Measurements from ENCODE around the gene IL1RAP.
A peak's percentile ranks its signal among the peaks of the same experiment; 100 is the strongest.

The IL1RAP gene

GRCh38 chr3:190542846-190543245 is 29.0 kb downstream of the IL1RAP start:
- DNase-seq (ENCODE audit: low spot score): no peak

- no peak for DNase-seq (ENCODE audit: low spot score)
Measured at GRCh38 chr3:190543671-190544070, 29.8 kb downstream of the IL1RAP start.

- DNase-seq (ENCODE audit: low spot score): no peak
Measured at GRCh38 chr3:190545191-190545590, 31.3 kb downstream of the IL1RAP start.

GRCh38 chr3:190546881-190547510 is 33.1 kb downstream of the IL1RAP start:
- DNase-seq (ENCODE audit: low spot score): no peak

DNA sequence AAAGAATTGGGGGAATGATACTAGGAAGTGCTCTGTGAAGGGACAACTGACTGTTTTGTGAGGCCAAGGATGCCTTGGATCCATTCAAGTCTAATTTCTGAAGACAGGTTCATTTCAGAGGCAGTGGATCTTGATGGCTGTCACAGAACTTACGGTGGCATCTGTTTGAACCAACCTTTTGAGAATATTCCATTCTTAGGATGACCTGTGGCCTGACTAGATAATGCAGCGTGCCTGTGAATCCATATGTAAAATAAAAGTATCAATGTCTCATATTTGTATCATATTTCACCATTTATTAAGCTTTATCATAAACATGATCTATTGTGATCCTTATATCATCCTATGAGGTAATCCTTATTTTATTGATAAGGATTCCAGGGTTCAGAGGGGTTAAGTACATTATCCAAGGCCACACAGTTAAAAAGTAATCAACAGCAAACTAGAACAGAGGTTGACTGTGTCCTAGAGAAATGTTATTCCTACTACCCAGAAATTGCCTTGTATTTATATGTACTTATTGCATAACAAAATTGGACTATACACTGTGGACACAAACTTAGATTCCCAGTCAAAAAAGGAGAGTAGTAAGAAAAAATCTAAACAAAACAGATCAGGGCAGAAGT is 34.3 kb downstream of the IL1RAP start:
- DNase-seq (ENCODE audit: low spot score): no peak

DNA sequence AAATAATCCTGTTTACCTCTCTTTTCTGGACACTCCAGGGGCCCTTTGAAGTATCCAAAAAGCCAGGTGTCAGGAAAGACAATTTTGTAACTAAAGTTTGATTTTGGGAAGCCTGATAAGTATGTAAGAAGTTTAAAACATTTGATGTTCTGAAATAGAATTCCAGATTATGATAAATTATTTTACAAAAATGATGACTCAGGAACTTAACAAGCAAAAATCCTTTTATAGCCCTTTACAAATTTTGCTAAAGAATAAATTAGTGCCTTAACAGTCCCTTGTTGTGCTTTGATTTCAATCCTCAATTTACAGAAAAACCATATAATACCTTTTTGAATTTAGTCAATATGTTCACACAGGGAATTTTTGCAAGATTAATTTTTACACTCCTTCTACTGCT is 38.1 kb downstream of the IL1RAP start:
- no peak for DNase-seq (ENCODE audit: low spot score)

- no peak for DNase-seq (ENCODE audit: low spot score)
Measured at GRCh38 chr3:190552969-190553759, 39.3 kb downstream of the IL1RAP start.

GRCh38 chr3:190554197-190554596 is 40.3 kb downstream of the IL1RAP start:
- DNase-seq (ENCODE audit: low spot score): no peak

DNA sequence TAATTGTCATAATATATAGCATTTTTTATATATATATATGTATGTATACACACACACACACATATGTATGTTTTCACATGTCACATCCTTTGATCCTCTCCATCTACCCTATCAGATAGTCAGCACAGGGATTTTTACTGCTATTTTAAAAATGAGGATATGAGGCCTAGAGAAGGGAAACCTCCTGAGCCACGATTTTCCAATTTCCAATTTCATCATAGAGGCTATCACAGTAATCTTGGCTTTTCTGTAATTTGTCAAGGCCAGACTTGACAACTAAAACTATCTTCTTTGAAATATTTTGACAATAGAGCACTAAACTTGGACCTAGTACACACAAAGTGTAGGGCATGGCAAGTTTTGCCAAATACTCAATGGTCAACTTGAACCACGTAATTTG is 42.5 kb downstream of the IL1RAP start:
- DNase-seq (ENCODE audit: low spot score): no peak

DNA sequence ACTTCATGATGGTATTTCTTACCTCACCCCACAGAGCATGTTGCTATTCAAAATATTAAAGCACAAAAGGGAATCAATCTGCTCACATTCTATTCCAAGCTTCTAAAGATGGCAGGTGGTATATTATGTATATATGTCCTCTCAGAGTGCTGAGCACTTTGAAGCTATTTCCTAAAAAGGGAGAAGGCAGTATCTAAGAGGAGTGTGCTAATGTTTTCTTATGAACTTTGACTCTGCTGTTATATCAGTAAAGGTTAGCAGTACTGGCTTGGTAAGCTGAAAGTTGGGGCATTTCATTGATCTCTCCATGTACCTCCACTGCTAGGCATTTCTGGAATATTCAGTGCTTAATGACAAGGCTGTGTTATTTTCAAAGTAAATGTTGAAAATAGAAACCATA is 43.4 kb downstream of the IL1RAP start:
- no peak for DNase-seq (ENCODE audit: low spot score)

GRCh38 chr3:190558316-190558715 is 44.4 kb downstream of the IL1RAP start:
- no peak for DNase-seq (ENCODE audit: low spot score)

- DNase-seq (ENCODE audit: low spot score): no peak
Measured at GRCh38 chr3:190558796-190559195, 44.9 kb downstream of the IL1RAP start.

GRCh38 chr3:190560013-190560895 is 46.4 kb downstream of the IL1RAP start:
- no peak for DNase-seq (ENCODE audit: low spot score)

DNA sequence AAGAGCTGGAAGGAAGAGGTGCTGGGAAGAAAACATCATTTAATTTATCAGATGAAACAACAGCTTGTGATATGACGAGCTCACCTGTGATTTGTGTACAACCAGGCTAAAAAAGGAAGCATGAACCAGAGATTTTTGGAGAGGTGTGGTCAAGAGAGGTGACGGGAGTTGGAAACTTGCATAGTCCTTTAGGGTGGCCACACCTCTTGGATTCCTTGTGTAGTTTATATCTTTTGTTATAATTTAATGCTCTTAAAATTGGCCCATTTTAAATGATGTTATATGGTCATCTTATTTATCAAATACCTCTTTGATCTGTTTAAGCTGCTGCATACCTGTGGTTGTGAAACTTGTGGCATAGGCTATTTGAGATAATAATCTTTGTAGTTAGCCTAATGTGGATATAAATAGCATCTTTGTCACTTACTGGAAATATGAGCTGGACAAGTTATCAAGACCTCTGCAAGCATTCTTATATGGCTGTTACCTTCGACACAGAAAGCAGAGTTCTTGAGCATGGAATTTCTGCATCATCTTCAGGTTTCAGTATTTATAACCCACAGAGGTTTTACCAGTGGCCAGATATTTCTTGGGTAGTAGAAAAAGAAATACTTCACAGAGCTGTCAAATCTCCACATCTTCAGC is 49.1 kb downstream of the IL1RAP start:
- DNase-seq (ENCODE audit: low spot score): no peak

DNA sequence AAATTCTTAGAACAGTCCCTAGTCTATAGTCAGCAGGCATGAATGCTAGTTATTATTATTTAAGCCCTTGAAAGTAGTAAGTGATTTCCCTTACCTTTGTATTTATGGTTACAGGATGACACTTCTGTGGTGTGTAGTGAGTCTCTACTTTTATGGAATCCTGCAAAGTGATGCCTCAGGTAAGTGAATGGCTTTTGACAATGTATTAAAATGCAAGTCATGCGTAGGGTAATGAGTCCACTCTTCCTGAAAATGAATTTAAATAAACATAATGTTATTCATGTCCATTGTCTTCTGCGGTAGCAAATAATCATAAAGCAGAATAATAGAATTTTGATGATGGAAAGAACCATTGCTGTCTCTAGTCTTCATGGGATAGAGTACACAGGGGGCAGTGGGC is 50.3 kb downstream of the IL1RAP start:
- no peak for DNase-seq (ENCODE audit: low spot score)

DNA sequence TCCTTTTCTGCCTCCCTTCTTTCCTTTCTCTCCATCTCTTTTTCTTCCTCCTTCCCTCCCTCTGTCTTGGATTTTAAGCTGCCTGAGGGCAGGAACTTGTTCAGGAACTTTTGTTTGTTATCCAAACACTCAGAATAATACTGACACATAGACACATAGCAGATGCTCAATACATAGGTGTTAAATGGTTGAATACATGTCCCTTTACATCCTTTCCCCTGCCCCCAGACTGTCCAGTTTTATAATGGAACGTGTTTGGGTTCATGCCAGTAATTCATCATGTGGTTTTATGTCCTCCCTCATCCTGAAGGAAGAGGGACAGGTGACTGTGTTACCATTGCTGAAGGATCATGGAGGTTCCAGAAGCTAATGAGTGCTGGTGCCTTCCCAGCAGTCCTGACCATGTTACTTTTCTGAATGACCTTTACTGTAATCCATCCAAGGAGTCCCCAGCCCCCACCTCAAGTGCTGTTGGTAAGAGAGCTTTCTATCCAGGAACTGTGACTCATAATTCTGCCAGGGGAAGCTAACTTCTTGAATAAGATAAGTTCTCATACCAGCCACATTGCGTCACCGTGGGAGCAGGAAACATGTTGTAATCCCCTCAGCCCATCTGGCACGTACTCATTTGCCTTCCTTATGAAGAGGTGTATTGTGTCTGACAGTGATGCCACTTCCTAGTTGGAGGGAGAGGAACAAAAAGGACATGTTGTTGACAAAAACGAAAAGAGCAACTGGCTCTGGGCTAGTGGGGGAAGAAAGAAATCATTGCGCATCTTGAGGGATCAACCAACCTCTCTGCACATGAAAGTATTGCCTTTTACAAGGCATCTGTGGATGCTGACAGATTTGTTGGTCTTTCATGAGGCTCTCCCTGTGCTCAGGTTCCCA is 52.4 kb downstream of the IL1RAP start:
- DNase-seq (ENCODE audit: low spot score): peak; percentile 95

DNA sequence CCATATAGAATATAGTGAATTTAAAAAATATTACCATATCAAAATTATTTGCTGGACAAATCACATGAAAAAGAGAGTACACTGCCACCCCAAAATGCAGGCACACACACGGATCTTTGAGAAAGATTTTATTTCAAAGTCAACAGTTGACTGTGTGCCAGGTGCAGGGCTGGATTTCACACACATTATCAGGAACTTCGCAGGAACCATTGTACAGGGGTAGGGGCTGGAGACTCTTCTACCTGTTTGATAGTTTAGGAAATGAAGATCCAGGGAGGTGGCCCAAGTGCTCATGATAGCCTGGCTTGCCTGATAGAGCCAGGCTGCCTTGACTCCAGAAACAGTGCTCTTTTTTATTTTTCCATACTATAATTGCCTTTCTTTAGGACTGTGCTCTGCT is 54.2 kb downstream of the IL1RAP start:
- DNase-seq (ENCODE audit: low spot score): no peak

DNA sequence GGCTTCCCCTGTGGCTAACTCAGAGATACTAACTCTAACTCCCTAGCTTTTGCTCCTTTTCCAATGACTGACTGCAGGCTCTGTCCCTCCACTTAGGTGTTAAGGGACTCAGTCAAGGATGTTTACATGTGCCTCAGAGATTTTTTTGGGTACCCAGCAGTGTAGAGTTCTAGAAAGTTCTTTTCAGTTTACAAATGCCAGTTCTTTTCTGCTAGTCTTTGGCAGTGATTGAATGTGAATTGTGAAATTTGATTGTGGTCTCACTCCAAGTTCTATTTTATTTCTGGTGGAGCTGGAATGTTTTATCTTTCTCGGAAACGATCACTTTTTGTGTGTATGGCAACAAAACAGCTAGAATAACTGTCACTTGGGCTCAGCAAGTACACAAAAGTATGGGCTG is 60.6 kb downstream of the IL1RAP start:
- no peak for DNase-seq (ENCODE audit: low spot score)

- DNase-seq (ENCODE audit: low spot score): no peak
Measured at GRCh38 chr3:190575437-190576185, 61.7 kb downstream of the IL1RAP start.

GRCh38 chr3:190577225-190577624 is 63.3 kb downstream of the IL1RAP start:
- no peak for DNase-seq (ENCODE audit: low spot score)

Data from RKO (cell line).